ENCODE data around the gene NACC1.
"Not testable (repeated sequence)": the region's sequence is repeated elsewhere in the genome, so short reads cannot be mapped to it uniquely, and the experiment has no call there.

DNA sequence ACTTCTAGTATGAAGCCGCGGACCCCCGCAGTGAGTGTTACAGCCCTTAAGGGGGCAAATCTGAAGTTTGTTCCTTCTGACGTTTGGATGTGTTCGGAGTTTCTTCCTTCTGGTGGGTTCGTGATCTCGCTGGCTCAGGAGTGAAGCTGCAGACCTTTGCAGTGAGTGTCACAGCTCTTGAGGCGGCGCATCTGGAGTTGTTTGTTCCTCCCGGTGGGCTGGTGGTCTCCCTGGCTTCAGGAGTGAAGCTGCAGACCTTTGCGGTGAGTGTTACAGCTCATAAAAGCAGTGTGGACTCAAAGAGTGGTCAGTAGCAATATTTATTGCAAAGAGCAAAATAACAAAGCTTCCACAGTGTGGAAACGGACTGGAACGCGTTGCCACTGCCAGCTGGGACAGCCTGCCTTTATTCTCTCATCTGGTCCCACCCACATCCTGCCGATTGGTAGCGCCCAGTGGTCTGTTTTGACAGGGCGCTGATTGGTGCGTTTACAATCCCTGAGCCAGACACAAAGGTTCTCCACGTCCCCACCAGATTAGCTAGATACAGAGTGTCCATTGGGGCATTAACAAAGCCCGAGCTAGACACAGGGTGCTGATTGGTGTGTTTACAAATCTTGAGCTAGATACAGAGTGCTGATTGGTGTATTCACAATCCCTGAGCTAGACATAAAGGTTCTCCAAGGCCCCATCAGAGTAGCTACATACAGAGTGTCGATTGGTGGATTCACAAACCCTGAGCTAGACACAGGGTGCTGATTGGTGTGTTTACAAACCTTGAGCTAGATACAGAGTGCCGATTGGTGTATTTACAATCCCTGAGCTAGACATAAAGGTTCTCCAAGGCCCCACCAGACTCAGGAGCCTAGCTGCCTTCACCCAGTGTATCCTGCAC, 67.9 kb downstream of the NACC1 start:
- not testable (repeated sequence) for TF ChIP-seq CTCF (IDR thresholded peaks at IDR 0.05; ENCODE audit: control extremely low read depth in 1 of 3, insufficient read depth in 1 of 3, low read depth in 1 of 3, low read length in 3 of 3); GTF2F1 (IDR thresholded peaks at IDR 0.05; ENCODE audit: borderline replicate concordance, low read depth, low read length); EP300 (IDR thresholded peaks at IDR 0.05; ENCODE audit: borderline replicate concordance in 1 of 2, low read depth in 2 of 2, low read length in 2 of 2)

All from H1 (cell line).